Measurements from ENCODE around the gene LY9.

Gene LY9

DNA sequence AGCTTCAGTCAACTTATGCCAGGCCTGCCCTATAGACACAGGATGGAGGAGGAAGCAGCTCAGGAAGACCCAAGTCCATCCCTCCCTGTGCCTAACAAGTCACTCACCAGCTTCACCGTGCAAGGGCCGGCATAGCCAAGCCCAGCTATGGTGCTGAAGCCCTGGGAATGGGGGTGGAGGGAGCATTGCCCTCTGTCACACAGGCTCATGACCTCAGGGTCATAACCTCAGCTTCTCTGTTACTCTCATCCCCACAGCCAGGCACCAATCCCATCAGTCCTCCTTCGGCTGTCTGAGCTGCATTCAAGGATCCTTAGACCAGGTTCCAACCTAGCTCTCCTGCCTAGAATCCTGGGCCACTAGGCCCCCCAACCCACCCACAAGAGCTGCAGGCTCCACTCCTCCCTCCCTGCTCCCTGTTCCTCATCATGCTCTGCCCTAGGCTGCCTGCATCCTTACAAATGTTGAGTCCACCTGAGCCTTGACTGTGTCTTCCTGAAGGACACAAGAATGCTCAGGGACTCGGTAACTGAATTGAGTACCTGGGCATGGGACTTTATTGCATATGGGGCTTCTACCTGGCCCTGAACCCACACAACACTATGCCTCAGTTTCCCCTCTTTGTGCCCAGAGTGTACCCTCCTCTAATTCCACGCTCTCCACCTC is 65.0 kb downstream of the LY9 start:
- Histone ChIP-seq H3K9me3 (ENCODE audit: severe bottlenecking) (no peaks in the 10 kb centered on the region), H3K27ac (ENCODE audit: poor library complexity, severe bottlenecking) (no peak overlapping the region), H3K4me1 (ENCODE audit: insufficient read depth, poor library complexity, severe bottlenecking) (no peaks in the 10 kb centered on the region), H3K36me3 (ENCODE audit: low read depth) (no peaks in the 10 kb centered on the region), H3K27me3 (ENCODE audit: insufficient read depth, poor library complexity, severe bottlenecking) (no peaks in the 10 kb centered on the region), H3K4me3 (ENCODE audit: severe bottlenecking) (no peak overlapping the region)
- DNase-seq (ENCODE audit: low spot score), result no peak
- TF ChIP-seq, protein P1, sequence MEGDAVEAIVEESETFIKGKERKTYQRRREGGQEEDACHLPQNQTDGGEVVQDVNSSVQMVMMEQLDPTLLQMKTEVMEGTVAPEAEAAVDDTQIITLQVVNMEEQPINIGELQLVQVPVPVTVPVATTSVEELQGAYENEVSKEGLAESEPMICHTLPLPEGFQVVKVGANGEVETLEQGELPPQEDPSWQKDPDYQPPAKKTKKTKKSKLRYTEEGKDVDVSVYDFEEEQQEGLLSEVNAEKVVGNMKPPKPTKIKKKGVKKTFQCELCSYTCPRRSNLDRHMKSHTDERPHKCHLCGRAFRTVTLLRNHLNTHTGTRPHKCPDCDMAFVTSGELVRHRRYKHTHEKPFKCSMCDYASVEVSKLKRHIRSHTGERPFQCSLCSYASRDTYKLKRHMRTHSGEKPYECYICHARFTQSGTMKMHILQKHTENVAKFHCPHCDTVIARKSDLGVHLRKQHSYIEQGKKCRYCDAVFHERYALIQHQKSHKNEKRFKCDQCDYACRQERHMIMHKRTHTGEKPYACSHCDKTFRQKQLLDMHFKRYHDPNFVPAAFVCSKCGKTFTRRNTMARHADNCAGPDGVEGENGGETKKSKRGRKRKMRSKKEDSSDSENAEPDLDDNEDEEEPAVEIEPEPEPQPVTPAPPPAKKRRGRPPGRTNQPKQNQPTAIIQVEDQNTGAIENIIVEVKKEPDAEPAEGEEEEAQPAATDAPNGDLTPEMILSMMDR (IDR thresholded peaks at IDR 0.05; ENCODE audit: poor library complexity, severe bottlenecking), result no peak
- ATAC-seq (ENCODE audit: low read depth), result no peak

DNA sequence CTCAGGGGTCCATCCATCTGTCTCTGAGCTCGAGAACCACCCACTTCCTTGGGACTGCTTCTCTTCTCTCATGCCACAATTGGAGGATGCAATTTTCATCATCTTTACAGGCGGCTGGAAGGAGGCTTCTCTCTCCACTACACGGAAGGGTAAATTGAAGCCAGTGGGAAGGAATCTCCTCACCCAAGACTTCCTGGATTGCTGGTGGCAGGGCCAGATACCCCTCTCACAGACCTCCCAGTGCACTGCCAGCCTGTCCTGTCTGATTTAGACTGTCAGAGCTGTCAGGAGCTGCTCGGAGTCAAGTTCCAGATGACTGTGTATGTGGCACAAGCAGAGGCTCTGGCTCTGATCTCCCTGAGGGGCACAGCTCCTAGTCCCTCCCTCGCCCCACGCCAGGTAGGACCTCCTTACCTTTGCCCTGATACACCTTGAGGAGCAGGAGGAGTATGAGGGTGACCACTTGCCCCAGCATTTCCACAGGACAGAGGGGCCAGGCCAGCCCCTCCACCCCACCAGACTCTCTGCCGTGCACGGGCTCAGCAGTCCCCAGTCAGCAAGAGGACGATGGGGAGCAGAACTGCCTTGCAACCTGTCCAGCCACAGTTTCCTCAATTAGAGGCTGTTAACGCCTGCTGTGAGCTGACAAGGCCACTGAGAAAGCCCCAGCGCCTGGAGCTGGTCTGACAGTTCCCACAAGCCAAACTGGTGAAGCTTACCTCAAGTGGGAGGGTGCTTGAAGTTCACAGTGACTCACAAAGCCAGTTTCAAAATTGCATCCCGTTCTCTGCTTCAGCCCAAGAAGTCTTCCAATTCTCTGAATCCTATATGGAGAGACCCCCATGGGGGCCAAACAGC is 66.5 kb downstream of the LY9 start, which contains the start of gene CD244:
TSS of gene CD244 (minus strand) at position 685 of the 858 bp plus-strand sequence. CDS start at position 475, 210 bp downstream.
- Histone ChIP-seq H3K4me1 (ENCODE audit: insufficient read depth, poor library complexity, severe bottlenecking) (no peaks in the 10 kb centered on the region), H3K4me3 (ENCODE audit: severe bottlenecking) (no peak within 1 kb of the TSS), H3K27me3 (ENCODE audit: insufficient read depth, poor library complexity, severe bottlenecking) (no peaks in the 10 kb centered on the region), H3K9me3 (ENCODE audit: severe bottlenecking) (no peaks in the 10 kb centered on the region), H3K36me3 (ENCODE audit: low read depth) (no peaks in the 10 kb centered on the region), H3K27ac (ENCODE audit: poor library complexity, severe bottlenecking) (no peak within 1 kb of the TSS)
- DNase-seq (ENCODE audit: low spot score) (no peak), ATAC-seq (ENCODE audit: low read depth) (no peak; the same call in 2 of the 3 replicates)
- TF ChIP-seq, protein P1 (IDR thresholded peaks at IDR 0.05; ENCODE audit: poor library complexity, severe bottlenecking), result no peak

DNA sequence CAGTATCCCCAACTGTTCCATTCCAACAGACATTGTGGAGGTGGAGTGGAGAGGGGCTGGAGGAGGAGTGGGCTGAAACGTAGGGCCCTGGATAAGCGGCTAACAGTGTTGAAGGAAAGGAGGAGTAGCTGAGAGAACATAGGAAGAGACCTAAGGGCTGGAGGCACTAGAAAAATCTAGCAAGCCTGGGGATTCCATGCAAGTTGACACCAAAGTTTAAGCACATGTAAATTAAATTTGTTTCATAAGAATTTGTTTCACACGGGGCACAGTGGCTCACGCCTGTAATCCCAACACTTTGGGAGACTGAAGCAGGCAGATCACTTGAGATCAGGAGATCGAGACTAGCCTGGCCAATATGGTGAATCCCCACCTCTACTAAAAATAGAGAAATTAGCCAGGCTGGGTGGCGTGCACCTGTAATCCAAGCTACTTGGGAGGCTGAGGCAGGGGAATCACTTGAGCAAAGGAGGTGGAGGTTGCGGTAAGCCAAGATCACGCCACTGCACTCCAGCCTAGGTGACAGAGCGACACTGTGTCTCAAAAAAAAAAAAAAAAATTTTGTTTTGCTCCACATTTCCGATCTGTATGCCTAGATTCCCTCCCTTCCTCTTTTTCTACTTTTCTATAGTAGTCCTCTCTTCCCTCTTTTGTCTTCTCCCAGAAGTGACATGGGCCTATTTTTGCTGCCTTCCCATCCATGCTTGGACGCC is 67.2 kb downstream of the LY9 start:
- DNase-seq (ENCODE audit: low spot score), result no peak
- no peak for ATAC-seq (ENCODE audit: low read depth)
- TF ChIP-seq, protein P1 (IDR thresholded peaks at IDR 0.05; ENCODE audit: poor library complexity, severe bottlenecking), result no peak
- Histone ChIP-seq H3K27me3 (ENCODE audit: insufficient read depth, poor library complexity, severe bottlenecking) (no peaks in the 10 kb centered on the region), H3K4me1 (ENCODE audit: insufficient read depth, poor library complexity, severe bottlenecking) (no peaks in the 10 kb centered on the region), H3K27ac (ENCODE audit: poor library complexity, severe bottlenecking) (no peak overlapping the region), H3K36me3 (ENCODE audit: low read depth) (no peaks in the 10 kb centered on the region), H3K9me3 (ENCODE audit: severe bottlenecking) (no peaks in the 10 kb centered on the region), H3K4me3 (ENCODE audit: severe bottlenecking) (no peak overlapping the region)

DNA sequence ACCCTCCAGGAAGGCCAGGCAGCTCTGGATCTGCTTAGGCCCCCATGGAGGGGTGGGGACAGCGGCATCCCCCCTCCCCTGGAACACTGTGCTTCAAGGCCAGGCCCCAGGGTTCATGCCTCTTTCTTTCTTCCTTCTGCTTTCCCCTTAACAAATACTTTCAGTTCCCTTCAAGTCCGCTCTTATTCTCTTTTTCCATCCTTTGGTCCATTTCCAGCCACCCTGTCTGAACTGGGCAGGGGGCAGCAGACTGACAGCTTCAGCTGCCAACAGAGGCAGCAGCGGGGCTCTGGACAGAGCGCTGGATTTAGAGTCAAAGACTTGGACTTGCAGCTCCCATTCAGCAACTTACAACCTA is 67.8 kb downstream of the LY9 start:
- TF ChIP-seq, protein P1 (IDR thresholded peaks at IDR 0.05; ENCODE audit: poor library complexity, severe bottlenecking), result no peak
- Histone ChIP-seq H3K27me3 (ENCODE audit: insufficient read depth, poor library complexity, severe bottlenecking) (no peaks in the 10 kb centered on the region), H3K4me3 (ENCODE audit: severe bottlenecking) (no peak overlapping the region), H3K27ac (ENCODE audit: poor library complexity, severe bottlenecking) (no peak overlapping the region), H3K36me3 (ENCODE audit: low read depth) (no peaks in the 10 kb centered on the region), H3K4me1 (ENCODE audit: insufficient read depth, poor library complexity, severe bottlenecking) (no peaks in the 10 kb centered on the region), H3K9me3 (ENCODE audit: severe bottlenecking) (no peaks in the 10 kb centered on the region)
- ATAC-seq (ENCODE audit: low read depth), result no peak
- no peak for DNase-seq (ENCODE audit: low spot score)
